Measurements from ENCODE around the gene METTL6. TPM values are rescaled to one million over a fixed set of nuclear protein-coding genes. Genes with fewer than 3 reads are reported as not detected.

Gene METTL6
- total and polyA plus RNA-seq, 7 donors = 6.5 to 18.5 (median 8.1) TPM

DNA sequence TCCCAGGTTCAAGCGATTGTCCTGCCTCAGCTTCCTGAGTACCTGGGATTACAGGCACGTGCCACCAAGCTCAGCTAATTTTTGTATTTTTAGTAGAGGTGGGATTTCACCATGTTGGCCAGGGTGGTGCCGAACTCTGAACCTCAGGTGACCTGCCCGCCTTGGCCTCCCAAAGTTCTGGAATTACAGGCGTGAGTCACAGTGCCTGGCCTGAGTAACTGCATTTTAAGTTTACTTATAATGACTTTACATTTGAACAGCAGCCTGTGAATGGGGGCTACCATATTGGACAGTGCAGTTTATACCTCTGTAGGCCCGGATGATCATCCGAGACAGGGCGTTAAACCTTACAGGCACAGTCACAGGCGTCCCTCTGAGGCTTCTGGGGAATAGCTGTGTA, 24.8 kb upstream of the METTL6 start:
- H3K27me3 ChIP-seq (ENCODE audit: insufficient read depth in 3 of 3, low read length in 2 of 3) = no peaks in the 10 kb centered on the region
- intact Hi-C loops (cut with DNase I) = no loop called here
- H3K9me3 ChIP-seq = no peaks in the 10 kb centered on the region
- DNase-seq = no peak
- WGBS, 3 donors = 77 to 86% (median 86%) methylated on average over 9 of the region's 9 CpGs
- H3K4me1 ChIP-seq = no peaks in the 10 kb centered on the region
- no peak for TF ChIP-seq CTCF (IDR thresholded peaks at IDR 0.05)
- no peak for ATAC-seq
- no peak overlapping the region for H3K27ac ChIP-seq
- H3K36me3 ChIP-seq (ENCODE audit: insufficient read depth in 1 of 2, low read depth in 1 of 2) = peaks cover 0 to 73% of the 10 kb centered on the region in 2 donors
- no peak overlapping the region for H3K4me3 ChIP-seq

DNA sequence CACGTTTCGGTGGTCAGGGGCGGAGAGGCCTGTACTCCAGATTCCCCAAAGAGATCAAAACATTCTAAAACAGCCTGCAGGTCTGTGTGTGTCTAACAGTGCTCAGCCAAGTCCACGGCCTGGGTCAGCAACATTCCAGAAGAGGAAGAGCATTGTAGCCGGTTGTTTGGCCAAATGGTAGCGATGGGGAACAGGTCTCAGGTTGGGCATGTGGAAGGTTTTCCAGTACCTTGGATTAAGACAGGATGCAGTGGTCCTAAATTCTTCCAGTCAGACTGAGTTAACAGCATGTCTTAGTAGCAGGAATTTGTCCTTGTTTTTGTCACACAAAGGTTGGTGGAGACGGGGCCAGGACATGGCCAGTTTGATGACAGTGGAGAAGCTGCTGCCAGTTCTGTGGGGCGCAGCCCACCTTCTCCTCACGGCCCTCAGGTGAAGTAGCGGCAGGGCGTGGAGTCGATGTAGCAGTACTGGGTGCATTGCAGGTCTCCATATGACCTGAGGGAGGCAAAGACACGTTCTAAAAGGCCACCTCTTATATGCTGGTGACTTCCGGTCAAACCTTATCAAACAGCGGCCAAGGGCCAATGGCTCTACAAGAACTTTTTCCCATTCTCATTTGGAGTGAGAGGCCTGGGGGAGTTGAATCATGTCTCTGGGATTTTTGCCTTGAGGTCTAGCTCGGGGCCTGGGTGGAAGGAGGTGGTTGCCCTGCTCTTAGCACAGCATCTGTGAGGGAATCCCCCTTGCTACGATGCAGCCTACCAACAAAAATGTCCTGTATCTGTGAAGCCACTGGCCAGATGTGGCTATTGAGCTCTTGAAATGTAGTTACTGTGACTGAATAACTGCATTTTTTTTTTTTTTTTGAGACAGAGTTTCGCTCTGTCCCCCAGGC, 24.1 kb upstream of the METTL6 start:
- intact Hi-C loops (cut with DNase I) = no loop called here
- H3K27me3 ChIP-seq (ENCODE audit: insufficient read depth in 3 of 3, low read length in 2 of 3) = no peaks in the 10 kb centered on the region
- 87 to 93% (median 89%) methylated on average over 18 of the region's 18 CpGs for whole genome bisulfite sequencing, 3 donors
- H3K9me3 ChIP-seq = no peaks in the 10 kb centered on the region
- TF ChIP-seq CTCF (IDR thresholded peaks at IDR 0.05) = no peak
- no peak for DNase-seq
- H3K36me3 ChIP-seq (ENCODE audit: insufficient read depth in 1 of 2, low read depth in 1 of 2) = peaks cover 0 to 70% of the 10 kb centered on the region in 2 donors
- H3K4me3 ChIP-seq = no peak overlapping the region
- no peaks in the 10 kb centered on the region for H3K4me1 ChIP-seq
- H3K27ac ChIP-seq = no peak overlapping the region
- no peak for ATAC-seq

- ATAC-seq = no peak
- intact Hi-C loops (cut with DNase I) = no loop called here
These were observed 23.3 kb upstream of the METTL6 start for GRCh38 chr3:15450438-15451215.

GRCh38 chr3:15449489-15450224, 22.3 kb upstream of the METTL6 start:
- H3K36me3 ChIP-seq (ENCODE audit: insufficient read depth in 1 of 2, low read depth in 1 of 2) = peaks cover 3 to 71% of the 10 kb centered on the region in 2 donors

More at GRCh38 chr3:15450438-15451215, 23.3 kb upstream of the METTL6 start:
- no peak overlapping the region for H3K27ac ChIP-seq
- no peak overlapping the region for H3K4me3 ChIP-seq
- TF ChIP-seq CTCF (IDR thresholded peaks at IDR 0.05) = no peak
- no peaks in the 10 kb centered on the region for H3K27me3 ChIP-seq (ENCODE audit: insufficient read depth in 3 of 3, low read length in 2 of 3)
- no peaks in the 10 kb centered on the region for H3K9me3 ChIP-seq
- no peaks in the 10 kb centered on the region for H3K4me1 ChIP-seq
- H3K36me3 ChIP-seq (ENCODE audit: insufficient read depth in 1 of 2, low read depth in 1 of 2) = peaks cover 3 to 62% of the 10 kb centered on the region in 2 donors
- 93 to 95% (median 93%) methylated on average over 12 of the region's 12 CpGs for WGBS, 3 donors
- no peak for DNase-seq

More at GRCh38 chr3:15449489-15450224, 22.3 kb upstream of the METTL6 start:
- H3K9me3 ChIP-seq = no peaks in the 10 kb centered on the region
- ATAC-seq (no peak), DNase-seq (no peak)
- H3K4me1 ChIP-seq = no peaks in the 10 kb centered on the region
- H3K4me3 ChIP-seq = no peak overlapping the region
- 80 to 82% (median 81%) methylated on average over 3 of the region's 3 CpGs for WGBS, 3 donors
- H3K27ac ChIP-seq = no peak overlapping the region
- H3K27me3 ChIP-seq (ENCODE audit: insufficient read depth in 3 of 3, low read length in 2 of 3) = no peaks in the 10 kb centered on the region
- intact Hi-C loops (cut with DNase I) = no loop called here
- TF ChIP-seq CTCF (IDR thresholded peaks at IDR 0.05) = no peak
